Measurements from ENCODE around the gene POLR2L.

Gene POLR2L

GRCh38 chr11:843818-844692, 1.7 kb upstream of the POLR2L start:
- no peak for DNase-seq (ENCODE audit: low read depth, low spot score)
- peak overlapping the region; percentile 92 for H3K4me3 ChIP-seq (ENCODE audit: low read length)

- H3K4me3 ChIP-seq (ENCODE audit: low read length) = peak overlapping the region; percentile 92
- DNase-seq (ENCODE audit: low read depth, low spot score) = no peak
Measured at GRCh38 chr11:843086-843734, 881 bp upstream of the POLR2L start.

- H3K4me3 ChIP-seq (ENCODE audit: low read length) = peak overlapping the region; percentile 92
- no peak for DNase-seq (ENCODE audit: low read depth, low spot score)
Measured at GRCh38 chr11:841981-842369, 354 bp downstream of the POLR2L start.

- no peak for DNase-seq (ENCODE audit: low read depth, low spot score)
- no peak overlapping the region for H3K4me3 ChIP-seq (ENCODE audit: low read length)
Measured at GRCh38 chr11:839875-840617, 2.3 kb downstream of the POLR2L start.

GRCh38 chr11:839280-839623, 3.1 kb downstream of the POLR2L start:
- H3K4me3 ChIP-seq (ENCODE audit: low read length) = no peak overlapping the region
- no peak for DNase-seq (ENCODE audit: low read depth, low spot score)

- H3K4me3 ChIP-seq (ENCODE audit: low read length) = no peak overlapping the region
- no peak for DNase-seq (ENCODE audit: low read depth, low spot score)
Measured at GRCh38 chr11:838441-839279, 3.7 kb downstream of the POLR2L start.

GRCh38 chr11:837990-838307, 4.4 kb downstream of the POLR2L start:
- no peak overlapping the region for H3K4me3 ChIP-seq (ENCODE audit: low read length)
- DNase-seq (ENCODE audit: low read depth, low spot score) = no peak

GRCh38 chr11:837189-837989, 4.9 kb downstream of the POLR2L start:
- no peak for DNase-seq (ENCODE audit: low read depth, low spot score)
- H3K4me3 ChIP-seq (ENCODE audit: low read length) = no peak overlapping the region

- no peak for DNase-seq (ENCODE audit: low read depth, low spot score)
- no peak overlapping the region for H3K4me3 ChIP-seq (ENCODE audit: low read length)
Measured at GRCh38 chr11:836700-837099, 5.6 kb downstream of the POLR2L start.

- no peak for DNase-seq (ENCODE audit: low read depth, low spot score)
Measured at GRCh38 chr11:836274-836673, 6.1 kb downstream of the POLR2L start.

GRCh38 chr11:834371-835316, 7.7 kb downstream of the POLR2L start:
- no peak overlapping the region for H3K4me3 ChIP-seq (ENCODE audit: low read length)
- DNase-seq (ENCODE audit: low read depth, low spot score) = no peak

More at GRCh38 chr11:836274-836673, 6.1 kb downstream of the POLR2L start:
- no peak overlapping the region for H3K4me3 ChIP-seq (ENCODE audit: low read length)

- no peak for DNase-seq (ENCODE audit: low read depth, low spot score)
Measured at GRCh38 chr11:833849-834311, 8.4 kb downstream of the POLR2L start.

GRCh38 chr11:833114-833791, 9.1 kb downstream of the POLR2L start:
- no peak for DNase-seq (ENCODE audit: low read depth, low spot score)
- H3K4me3 ChIP-seq (ENCODE audit: low read length) = peak overlapping the region; percentile 38

More at GRCh38 chr11:833849-834311, 8.4 kb downstream of the POLR2L start:
- no peak overlapping the region for H3K4me3 ChIP-seq (ENCODE audit: low read length)

- no peak for DNase-seq (ENCODE audit: low read depth, low spot score)
- peak within 1 kb of the TSS; percentile 45 for H3K4me3 ChIP-seq (ENCODE audit: low read length)
Measured at GRCh38 chr11:832529-833113, 9.7 kb downstream of the POLR2L start, which contains the start of gene CD151. TSS of gene CD151 (plus strand) at chr11:832952. CDS start at chr11:836070, 3,118 bp downstream.

- no peak for DNase-seq (ENCODE audit: low read depth, low spot score)
Measured at GRCh38 chr11:831961-832528, 10.3 kb downstream of the POLR2L start.

More at GRCh38 chr11:831961-832528, 10.3 kb downstream of the POLR2L start:
- H3K4me3 ChIP-seq (ENCODE audit: low read length) = peak overlapping the region; percentile 45

Data from Jurkat, Clone E6-1 (cell line).